Spleen (tissue), 11 donors: ENCODE results near the gene CTNNBL1. TPM values are rescaled to one million over a fixed set of nuclear protein-coding genes. Genes with fewer than 3 reads are reported as not detected.

Experiments used
- DNase-seq: peaks from one replicate; pipeline ENCODE4 v3.0.0-alpha.2; 2020
- H3K27ac ChIP-seq, 8 donors: fragments of 200-600 bp; sonication (generic) in 7 of 8; 1 replicate in 4 of 8; 2 replicates in 4 of 8; pipeline versions ENCODE4 v1.5.0 to v1.8.0; 2016 to 2021; ENCODE audit warnings: inconsistent platforms in 4 of 8, mild to moderate bottlenecking in 4 of 8, moderate library complexity in 1 of 8
- H3K27me3 ChIP-seq, 7 donors: fragments of 200-600 bp; sonication (generic) in 6 of 7; replicated peaks in 1 of 7; 1 replicate in 4 of 7; 2 replicates in 3 of 7; pipeline versions ENCODE4 v1.5.0 to v1.8.0; 2016 to 2021; ENCODE audit warnings: inconsistent platforms in 3 of 7, mild to moderate bottlenecking in 1 of 7
- H3K36me3 ChIP-seq, 6 donors: fragments of 200-600 bp; sonication (generic) in 5 of 6; 1 replicate in 4 of 6; 2 replicates in 2 of 6; pipeline versions ENCODE4 v1.5.0 to v1.8.0; 2016 to 2021; ENCODE audit warnings: inconsistent platforms in 2 of 6
- H3K4me1 ChIP-seq, 6 donors: fragments of 200-600 bp; sonication (generic) in 5 of 6; 1 replicate in 3 of 6; 2 replicates in 3 of 6; pipeline versions ENCODE4 v1.5.0 to v1.8.0; 2016 to 2021; ENCODE audit warnings: inconsistent platforms in 3 of 6
- H3K4me3 ChIP-seq, 8 donors: fragments of 200-600 bp; sonication (generic) in 7 of 8; 1 replicate in 4 of 8; 2 replicates in 4 of 8; pipeline versions ENCODE4 v1.5.0 to v1.8.0; 2016 to 2021; ENCODE audit warnings: inconsistent platforms in 4 of 8, mild to moderate bottlenecking in 4 of 8, moderate library complexity in 2 of 8
- H3K9me3 ChIP-seq, 8 donors: fragments of 200-600 bp; sonication (generic) in 7 of 8; 1 replicate in 4 of 8; 2 replicates in 4 of 8; pipeline versions ENCODE4 v1.5.0 to v1.8.0; 2016 to 2021; ENCODE audit warnings: inconsistent platforms in 4 of 8
- POLR2A ChIP-seq, 3 donors: fragments of 450-650 bp; IDR thresholded peaks; one replicate each; pipeline ENCODE4 v1.5.1; 2017; ENCODE audit warnings: antibody characterized with exemption in 3 of 3, mild to moderate bottlenecking in 1 of 3
- POLR2AphosphoS5 ChIP-seq, 3 donors: sonication (generic); formaldehyde crosslinking; IDR thresholded peaks; one replicate each; pipeline ENCODE4 v1.5.1; 2017; ENCODE audit warnings: antibody characterized with exemption in 3 of 3
- WGBS, 5 donors: extraction: QIAGEN DNeasy Blood & Tissue Kit in 3 of 5; methylation state at CpG; one replicate each; pipeline versions ENCODE4 v1.1.5 to v1.1.7; 2013 to 2018; 5-methylcytosine and 5-hydroxymethylcytosine counted together
- intact Hi-C: fragments of 100-400 bp; cut with DNase I; formaldehyde crosslinking; loops from one replicate; pipeline ENCODE4 v1.15.0; 2023; ENCODE audit warnings: low total_unique reads
- polyA plus RNA-seq, 3 donors: library from polyadenylated mRNA; stranded (reverse); fragments of 200-250 nt; gene quantifications; one replicate each; pipeline ENCODE4 v1.2.1, GENCODE V29; 2013
- total RNA-seq, 7 donors: library from RNA; depleted of rRNA in 3 of 7; stranded (reverse); fragments of >200 nt in 3 of 7; fragmentation: NEBNext Ultra II Directional in 4 of 7; extraction: Animal tissue kit (Norgen Biotek cat#: 25700) in 4 of 7; gene quantifications; one replicate each; pipeline versions ENCODE4 v1.1.0 to v1.2.1, GENCODE V29; 2016 to 2021
- TF ChIP-seq, protein P1 (sequence below), 11 experiments: fragments of 200-600 bp in 7 of 11; fragments of 450-650 bp in 4 of 11; sonication (generic) in 4 of 11; IDR thresholded peaks in 8 of 11; conservative IDR thresholded peaks in 3 of 11; 1 replicate in 7 of 11; 2 replicates in 4 of 11; pipeline versions ENCODE4 v1.4.0 to v1.8.0; 2016 to 2021; ENCODE audit warnings: antibody characterized with exemption in 11 of 11, inconsistent platforms in 4 of 11, mild to moderate bottlenecking in 1 of 11
- donor health status: healthy with polysubstance abuse.
- donor health status: DM: no; HTN: no; CAD: no; lungs with moderate emphysema.
- donor health status: DM: no; HTN: no; CAD: no.
- donor health status: Bipolar disorder and iron deficiency.
- donor health status: healthy.
- donor health status: DM: no; HTN: no; CAD: no.
- donor health status: DM: yes; HTN: yes; CAD: no.

The CTNNBL1 gene
- total and polyA plus RNA-seq, 10 donors = 46.5 to 135 (median 82.9) TPM

DNA sequence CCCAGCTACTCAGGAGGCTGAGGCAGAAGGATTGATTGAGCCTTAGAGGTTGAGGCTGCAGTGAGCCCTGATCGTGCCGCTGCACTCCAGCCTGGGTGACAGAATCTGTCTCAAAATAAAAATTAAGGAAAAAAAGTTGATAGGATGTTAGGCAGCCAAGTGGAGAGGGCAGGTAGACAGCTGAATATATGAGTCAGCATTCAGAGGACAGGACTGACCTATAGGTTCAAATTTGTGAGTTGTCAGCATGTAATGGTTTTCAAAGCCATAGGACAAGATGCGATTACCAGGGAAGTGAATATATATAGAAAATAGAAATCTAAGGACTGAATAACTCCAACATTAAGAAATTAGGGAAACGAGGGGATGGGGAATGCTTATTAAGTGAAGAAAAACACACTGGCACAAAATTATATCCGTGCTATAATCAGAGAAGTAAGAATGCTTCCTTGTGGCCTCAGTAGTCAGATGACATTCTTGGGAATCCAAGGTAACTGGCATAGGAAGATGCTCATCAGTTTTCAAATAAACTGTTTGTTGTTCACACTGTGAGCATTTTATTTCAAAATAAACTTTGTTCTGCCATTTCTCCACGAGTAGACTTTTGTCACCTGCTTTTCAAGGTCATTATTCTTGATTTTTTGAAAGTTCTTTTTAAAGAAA lies 145.1 kb downstream of the CTNNBL1 start:
- intact Hi-C loops = no loop called here
- Histone ChIP-seq H3K9me3 (no peaks in the 10 kb centered on the region), H3K4me3 (no peak overlapping the region), H3K4me1 (no peaks in the 10 kb centered on the region), H3K36me3 (peaks cover 0 to 46% (median 28%) of the 10 kb centered on the region in 6 donors), H3K27ac (no peak overlapping the region), H3K27me3 (no peaks in the 10 kb centered on the region)
- no peak for TF ChIP-seq POLR2A (IDR thresholded peaks at IDR 0.05)
- TF ChIP-seq, protein P1, sequence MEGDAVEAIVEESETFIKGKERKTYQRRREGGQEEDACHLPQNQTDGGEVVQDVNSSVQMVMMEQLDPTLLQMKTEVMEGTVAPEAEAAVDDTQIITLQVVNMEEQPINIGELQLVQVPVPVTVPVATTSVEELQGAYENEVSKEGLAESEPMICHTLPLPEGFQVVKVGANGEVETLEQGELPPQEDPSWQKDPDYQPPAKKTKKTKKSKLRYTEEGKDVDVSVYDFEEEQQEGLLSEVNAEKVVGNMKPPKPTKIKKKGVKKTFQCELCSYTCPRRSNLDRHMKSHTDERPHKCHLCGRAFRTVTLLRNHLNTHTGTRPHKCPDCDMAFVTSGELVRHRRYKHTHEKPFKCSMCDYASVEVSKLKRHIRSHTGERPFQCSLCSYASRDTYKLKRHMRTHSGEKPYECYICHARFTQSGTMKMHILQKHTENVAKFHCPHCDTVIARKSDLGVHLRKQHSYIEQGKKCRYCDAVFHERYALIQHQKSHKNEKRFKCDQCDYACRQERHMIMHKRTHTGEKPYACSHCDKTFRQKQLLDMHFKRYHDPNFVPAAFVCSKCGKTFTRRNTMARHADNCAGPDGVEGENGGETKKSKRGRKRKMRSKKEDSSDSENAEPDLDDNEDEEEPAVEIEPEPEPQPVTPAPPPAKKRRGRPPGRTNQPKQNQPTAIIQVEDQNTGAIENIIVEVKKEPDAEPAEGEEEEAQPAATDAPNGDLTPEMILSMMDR (IDR thresholded peaks at IDR 0.05 in 8 of 11, conservative IDR thresholded peaks at IDR 0.05 in 3 of 11) = no peak
- TF ChIP-seq POLR2AphosphoS5 (IDR thresholded peaks at IDR 0.05) = no peak
- WGBS, 5 donors = 91 to 95% (median 95%) methylated on average over 6 of the region's 6 CpGs
- DNase-seq = no peak

DNA sequence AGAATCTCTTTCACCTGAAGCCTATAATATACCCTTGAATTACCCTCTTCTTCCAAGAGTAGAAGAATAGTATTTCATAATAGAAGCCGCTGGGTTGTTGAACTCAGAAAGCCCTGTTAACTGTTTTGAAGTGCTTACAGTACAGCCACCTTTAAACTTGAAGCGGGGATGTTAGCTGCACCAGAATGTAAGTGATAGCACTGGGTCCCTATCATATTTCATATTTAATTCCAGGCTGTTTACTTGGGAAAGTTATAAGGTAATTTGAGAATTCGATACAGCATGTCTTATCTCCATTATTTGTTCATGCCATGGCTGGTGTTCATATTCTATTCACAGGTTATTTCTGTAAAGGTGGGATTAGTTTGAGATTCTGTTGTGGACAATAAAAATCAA lies 145.6 kb downstream of the CTNNBL1 start:
- Histone ChIP-seq H3K4me1 (no peaks in the 10 kb centered on the region), H3K4me3 (no peak overlapping the region), H3K9me3 (no peaks in the 10 kb centered on the region), H3K27me3 (no peaks in the 10 kb centered on the region), H3K36me3 (peaks cover 0 to 51% (median 28%) of the 10 kb centered on the region in 6 donors), H3K27ac (no peak overlapping the region)
- 93 to 100% (median 97%) methylated on average over 3 of the region's 3 CpGs for WGBS, 5 donors
- DNase-seq = no peak
- TF ChIP-seq, protein P1 (IDR thresholded peaks at IDR 0.05 in 8 of 11, conservative IDR thresholded peaks at IDR 0.05 in 3 of 11) = no peak
- TF ChIP-seq POLR2A (IDR thresholded peaks at IDR 0.05) (no peak), POLR2AphosphoS5 (IDR thresholded peaks at IDR 0.05) (no peak)
- intact Hi-C loops = no loop called here

DNA sequence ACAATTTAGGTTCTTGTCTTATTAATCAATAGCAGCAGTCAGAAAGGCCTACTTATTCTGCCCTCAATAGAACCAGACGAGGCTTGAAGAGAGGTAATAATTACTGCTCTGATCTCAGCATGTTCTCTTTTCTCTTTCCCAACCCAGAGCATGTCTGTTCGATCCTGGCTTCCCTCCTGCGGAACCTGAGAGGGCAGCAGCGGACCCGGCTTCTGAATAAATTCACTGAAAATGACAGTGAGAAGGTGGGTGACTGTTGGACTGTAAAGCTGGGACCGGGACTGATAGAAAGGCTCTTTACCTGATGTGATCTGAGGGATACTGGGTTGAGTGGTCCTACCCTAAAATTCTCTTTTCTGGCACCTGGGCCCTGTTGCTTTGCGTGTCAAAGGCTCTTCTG lies 146.1 kb downstream of the CTNNBL1 start:
- H3K27me3 ChIP-seq = no peaks in the 10 kb centered on the region
- intact Hi-C loops = no loop called here
- H3K9me3 ChIP-seq = no peaks in the 10 kb centered on the region
- peaks cover 0 to 56% (median 30%) of the 10 kb centered on the region in 6 donors for H3K36me3 ChIP-seq
- TF ChIP-seq POLR2A (IDR thresholded peaks at IDR 0.05) (no peak), POLR2AphosphoS5 (IDR thresholded peaks at IDR 0.05) (no peak)
- TF ChIP-seq, protein P1 (IDR thresholded peaks at IDR 0.05 in 8 of 11, conservative IDR thresholded peaks at IDR 0.05 in 3 of 11) = no peak
- no peak overlapping the region for H3K27ac ChIP-seq
- 94 to 98% (median 96%) methylated on average over 7 of the region's 7 CpGs for WGBS, 5 donors
- no peak overlapping the region for H3K4me3 ChIP-seq
- no peak for DNase-seq
- peaks cover 0 to 3% (median 0%) of the 10 kb centered on the region in 6 donors for H3K4me1 ChIP-seq

DNA sequence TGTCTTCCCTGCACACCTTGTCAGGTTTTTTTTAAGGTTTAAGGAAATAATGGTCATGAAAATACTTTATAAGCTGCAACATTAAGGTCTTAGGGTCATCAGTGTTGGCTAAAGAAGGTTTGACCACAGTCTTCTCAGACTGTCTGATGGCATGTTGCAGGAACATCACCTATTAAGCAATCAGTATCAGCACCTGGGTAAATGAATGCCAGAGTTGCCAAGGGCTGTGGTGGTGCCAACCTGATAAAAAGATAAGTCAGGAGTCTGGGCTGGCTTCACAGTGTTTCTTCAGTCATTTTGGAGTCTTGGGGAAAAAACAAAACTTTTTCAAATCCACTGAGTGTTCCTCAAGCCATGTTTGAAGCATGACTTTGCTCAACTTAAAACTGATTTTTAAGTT lies 147.6 kb downstream of the CTNNBL1 start:
- DNase-seq = no peak
- Histone ChIP-seq H3K9me3 (no peaks in the 10 kb centered on the region), H3K4me1 (peaks cover 0 to 11% (median 0%) of the 10 kb centered on the region in 6 donors), H3K36me3 (peaks cover 0 to 71% (median 35%) of the 10 kb centered on the region in 6 donors), H3K27ac (no peak overlapping the region), H3K4me3 (no peak overlapping the region), H3K27me3 (no peaks in the 10 kb centered on the region)
- TF ChIP-seq POLR2A (IDR thresholded peaks at IDR 0.05) (no peak), POLR2AphosphoS5 (IDR thresholded peaks at IDR 0.05) (no peak)
- TF ChIP-seq, protein P1 (IDR thresholded peaks at IDR 0.05 in 8 of 11, conservative IDR thresholded peaks at IDR 0.05 in 3 of 11) = no peak
- intact Hi-C loops = no loop called here
